Glutamatergic neuron (in vitro differentiated cells): ENCODE results near the gene B3GLCT. TPM values are rescaled to one million over a fixed set of nuclear protein-coding genes. Genes with fewer than 3 reads are reported as not detected.

Source experiments
- DNase-seq: peaks from one replicate; pipeline ENCODE4 v3.0.0; 2022
- H3K27ac Mint-ChIP-seq: one replicate; pipeline ENCODE4 v1.8.0; 2020; ENCODE audit warnings: mild to moderate bottlenecking, mixed read lengths, inconsistent platforms; ENCODE audit not compliant: unreplicated experiment
- H3K27me3 Mint-ChIP-seq: one replicate; pipeline ENCODE4 v1.8.0; 2020; ENCODE audit warnings: mild to moderate bottlenecking, moderate library complexity, mixed read lengths, inconsistent platforms; ENCODE audit not compliant: unreplicated experiment
- H3K36me3 Mint-ChIP-seq: one replicate; pipeline ENCODE4 v1.8.0; 2020; ENCODE audit warnings: mild to moderate bottlenecking, mixed read lengths, inconsistent platforms; ENCODE audit not compliant: unreplicated experiment
- H3K4me1 Mint-ChIP-seq: one replicate; pipeline ENCODE4 v1.8.0; 2020; ENCODE audit warnings: mild to moderate bottlenecking, low read depth, mixed read lengths, inconsistent platforms; ENCODE audit not compliant: unreplicated experiment
- H3K4me3 Mint-ChIP-seq: one replicate; pipeline ENCODE4 v1.8.0; 2020; ENCODE audit warnings: mild to moderate bottlenecking, mixed read lengths, inconsistent platforms; ENCODE audit not compliant: unreplicated experiment
- H3K9me3 Mint-ChIP-seq: one replicate; pipeline ENCODE4 v1.8.0; 2020; ENCODE audit warnings: mild to moderate bottlenecking, moderate library complexity, mixed read lengths, inconsistent platforms; ENCODE audit not compliant: unreplicated experiment
- CTCF ChIP-seq: fragments of 200-600 bp; sonication (generic); IDR thresholded peaks from one replicate; pipeline ENCODE4 v1.5.0; 2021; ENCODE audit not compliant: partially characterized antibody, unreplicated experiment
- total RNA-seq: library from RNA; stranded (reverse); fragmentation: NEBNext Ultra II Directional; extraction: Animal tissue kit (Norgen Biotek cat#: 25700); gene quantifications from one replicate; pipeline ENCODE4 v1.2.1, GENCODE V29; 2021; ENCODE audit not compliant: unreplicated experiment

The B3GLCT gene
- total RNA-seq, 1 donor from 2014 or later: 11.6 TPM

- TF ChIP-seq CTCF: no peak
- Mint-ChIP-seq H3K9me3 (peaks cover 4% of the 10 kb centered on the region), H3K27me3 (peaks cover 5% of the 10 kb centered on the region), H3K4me3 (no peak overlapping the region), H3K4me1 (peaks cover 2% of the 10 kb centered on the region), H3K27ac (no peak overlapping the region), H3K36me3 (no peaks in the 10 kb centered on the region)
- no peak for DNase-seq
Measured at GRCh38 chr13:31195616-31196015, 4.2 kb upstream of the B3GLCT start.

- Mint-ChIP-seq H3K4me3 (no peak overlapping the region), H3K4me1 (peaks cover 12% of the 10 kb centered on the region), H3K27me3 (peaks cover 5% of the 10 kb centered on the region), H3K27ac (no peak overlapping the region), H3K36me3 (no peaks in the 10 kb centered on the region), H3K9me3 (peaks cover 4% of the 10 kb centered on the region)
- no peak for DNase-seq
- no peak for TF ChIP-seq CTCF
Measured at GRCh38 chr13:31196992-31197391, 2.8 kb upstream of the B3GLCT start.

- peaks cover 19% of the 10 kb centered on the region for H3K4me1 Mint-ChIP-seq
- no peak for TF ChIP-seq CTCF
- no peak overlapping the region for H3K27ac Mint-ChIP-seq
- no peaks in the 10 kb centered on the region for H3K36me3 Mint-ChIP-seq
- no peak for DNase-seq
- H3K27me3 Mint-ChIP-seq: peaks cover 5% of the 10 kb centered on the region
- H3K9me3 Mint-ChIP-seq: peaks cover 4% of the 10 kb centered on the region
- no peak overlapping the region for H3K4me3 Mint-ChIP-seq
Measured at GRCh38 chr13:31198519-31198918, 1.3 kb upstream of the B3GLCT start.

- Mint-ChIP-seq H3K27ac (peak overlapping the region; percentile 36), H3K36me3 (no peaks in the 10 kb centered on the region)
- no peak for TF ChIP-seq CTCF
Measured at GRCh38 chr13:31199527-31199848, 287 bp upstream of the B3GLCT start.

GRCh38 chr13:31200637-31200971 lies 829 bp downstream of the B3GLCT start:
- H3K27me3 Mint-ChIP-seq: peaks cover 5% of the 10 kb centered on the region
- no peak for TF ChIP-seq CTCF
- peaks cover 4% of the 10 kb centered on the region for H3K9me3 Mint-ChIP-seq
- peak; percentile 67 for DNase-seq
- no peaks in the 10 kb centered on the region for H3K36me3 Mint-ChIP-seq
- peak overlapping the region; percentile 82 for H3K4me3 Mint-ChIP-seq
- peaks cover 28% of the 10 kb centered on the region for H3K4me1 Mint-ChIP-seq
- H3K27ac Mint-ChIP-seq: peak overlapping the region; percentile 78

More at GRCh38 chr13:31199527-31199848, 287 bp upstream of the B3GLCT start:
- Mint-ChIP-seq H3K4me3 (peak overlapping the region; percentile 78), H3K4me1 (peaks cover 22% of the 10 kb centered on the region), H3K27me3 (peaks cover 5% of the 10 kb centered on the region), H3K9me3 (peaks cover 4% of the 10 kb centered on the region)
- no peak for DNase-seq
